NB4 (cell line): ENCODE results near the gene LRRC8C.

Experiments used
- CTCF ChIP-seq: IDR thresholded peaks from one replicate; pipeline ENCODE4 v1.5.1; 2012; ENCODE audit warnings: low read depth, low read length
- MAX ChIP-seq: IDR thresholded peaks from 2 replicates; pipeline ENCODE4 v1.6.1; 2011; ENCODE audit warnings: low read depth, low read length
- MYC ChIP-seq: IDR thresholded peaks from 2 replicates; pipeline ENCODE4 v1.6.1; 2011; ENCODE audit warnings: low read depth, low read length
- POLR2A ChIP-seq: IDR thresholded peaks from 2 replicates; pipeline ENCODE4 v1.6.1; 2011; ENCODE audit warnings: mild to moderate bottlenecking; ENCODE audit not compliant: insufficient read length; ENCODE audit errors: extremely low read depth

DNA sequence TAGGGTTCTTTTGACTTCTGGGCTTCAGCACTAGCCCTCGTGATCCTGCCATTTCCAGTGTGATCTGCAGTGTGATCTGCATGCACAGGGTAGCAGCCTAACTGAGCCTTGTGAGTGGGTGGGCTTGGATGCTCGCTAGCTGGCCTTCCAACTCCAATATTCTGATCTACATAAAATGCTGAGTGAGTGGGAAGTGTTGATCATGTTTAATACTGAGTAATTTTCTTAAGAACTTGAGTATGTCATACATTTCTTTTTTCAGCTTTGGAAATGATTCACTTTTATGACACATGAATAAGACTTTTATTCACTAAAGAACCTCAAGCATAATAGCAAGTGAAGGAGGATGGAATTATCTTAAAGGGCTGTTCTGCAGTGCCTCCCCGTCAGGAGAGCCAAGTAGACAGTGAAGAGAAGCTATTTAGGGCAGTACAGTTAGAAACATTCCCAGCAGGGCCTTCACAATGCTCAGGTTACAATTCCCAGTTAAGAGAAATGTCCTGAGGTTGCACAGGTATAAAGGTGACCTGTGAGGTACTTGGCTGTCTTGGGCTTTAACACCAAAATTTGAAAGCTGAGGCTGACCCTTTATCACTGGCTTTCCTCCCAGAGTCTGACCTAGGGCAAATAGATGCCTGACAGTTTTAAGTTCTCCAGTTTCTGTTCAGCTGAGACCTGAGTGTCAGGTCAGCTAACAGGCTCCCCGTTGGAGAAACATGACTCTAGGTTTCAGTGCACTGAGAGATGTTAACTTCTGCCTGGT lies 29.1 kb upstream of the LRRC8C start:
- TF ChIP-seq CTCF (no peak), MAX (no peak), POLR2A (no peak), MYC (no peak)
